GM12878 (cell line): Measurements from ENCODE around the gene CLPTM1. TPM values are rescaled to one million over a fixed set of nuclear protein-coding genes. Genes with fewer than 3 reads are reported as not detected.

Experiments used
- ATAC-seq: fragments of 200-7000 bp; cut with Tn5 transposase; 3 replicates; pipeline ENCODE4 v1.9.1; 2020; ENCODE audit warnings: mild to moderate bottlenecking, moderate library complexity
- BruUV-seq: library from RNA; stranded (reverse); fragments of 400-500 nt; replicated peaks from 2 replicates; lab custom pipeline; 2021; lab: Mats Ljungman, UMichigan
- CTCF ChIA-PET: fragments of 300-600 bp; sonication (Branson Sonifier 250); formaldehyde crosslinking; extraction: SDS; loops from one replicate; lab custom pipeline; 2021; ENCODE audit warnings: inconsistent platforms; lab: Yijun Ruan, JAX
- POLR2A ChIA-PET: fragments of 350-600 bp; formaldehyde crosslinking; extraction: SDS; loops from one replicate; lab custom pipeline; 2021; ENCODE audit warnings: inconsistent platforms; lab: Charles Lee
- RAD21 ChIA-PET: fragments of 300-600 bp; sonication (Branson Sonifier 250); formaldehyde crosslinking; loops from one replicate; lab custom pipeline; 2023; ENCODE audit warnings: antibody characterized with exemption; ENCODE audit not compliant: unreplicated experiment; lab: Charles Lee
- SMC1A ChIA-PET: fragments of 300-600 bp; sonication (Branson Sonifier 250); formaldehyde crosslinking; loops from one replicate; lab custom pipeline; 2023; ENCODE audit not compliant: unreplicated experiment, uncharacterized antibody; lab: Charles Lee
- DNase-seq: peaks from one replicate; pipeline ENCODE4 v3.0.0-alpha.2; 2011; ENCODE audit warnings: low read depth, low spot score
- FAIRE-seq: peaks from 3 replicates; lab custom pipeline; 2011; peaks lifted over from hg19 to GRCh38; lab: Jason Lieb, UNC
- H2AFZ ChIP-seq: 2 replicates; pipeline ENCODE4 v1.6.0; 2011; ENCODE audit warnings: low read depth, low read length, control low read depth; ENCODE audit not compliant: control insufficient read depth
- H3K27ac ChIP-seq: 2 replicates; pipeline ENCODE4 v1.5.1; 2011; ENCODE audit warnings: control low read depth; ENCODE audit not compliant: control insufficient read depth, insufficient read depth
- H3K27me3 ChIP-seq, 2 experiments: replicated peaks in 1 of 2; 2 replicates each; pipeline versions ENCODE4 v1.6.0 to v1.6.1; 2011; ENCODE audit warnings: low read length in 1 of 2; ENCODE audit not compliant: control insufficient read depth in 2 of 2, insufficient read depth in 2 of 2
- H3K36me3 ChIP-seq, 2 experiments: 2 replicates each; pipeline ENCODE4 v1.5.1; 2011; ENCODE audit warnings: low read length in 1 of 2; ENCODE audit not compliant: control insufficient read depth in 2 of 2, insufficient read depth in 2 of 2
- H3K4me1 ChIP-seq: 2 replicates; pipeline ENCODE4 v1.6.1; 2011; ENCODE audit warnings: mild to moderate bottlenecking, low read length, moderate library complexity, mixed read lengths; ENCODE audit not compliant: control insufficient read depth, insufficient read depth
- H3K4me2 ChIP-seq: 2 replicates; pipeline ENCODE4 v1.6.0; 2011; ENCODE audit warnings: control low read depth; ENCODE audit not compliant: control insufficient read depth, insufficient read depth
- H3K4me3 ChIP-seq: fragments of 200-600 bp; sonication (generic); 2 replicates; pipeline ENCODE4 v1.5.1; 2016
- H3K79me2 ChIP-seq: 2 replicates; pipeline ENCODE4 v1.6.0; 2011; ENCODE audit warnings: low read length; ENCODE audit not compliant: control insufficient read depth, insufficient read depth
- H3K9ac ChIP-seq: 2 replicates; pipeline ENCODE4 v1.8.0; 2011; ENCODE audit warnings: low read length, control low read depth, mixed read lengths; ENCODE audit not compliant: control insufficient read depth, insufficient read depth
- H3K9me3 ChIP-seq: replicated peaks from 3 replicates; pipeline ENCODE4 v1.5.1; 2011; ENCODE audit warnings: mild to moderate bottlenecking, low read length; ENCODE audit not compliant: control insufficient read depth, insufficient read depth
- H4K20me1 ChIP-seq: 2 replicates; pipeline ENCODE4 v1.6.0; 2011; ENCODE audit not compliant: control insufficient read depth, insufficient read depth
- HDAC6 ChIP-seq: fragments of 200-600 bp; sonication (generic); IDR thresholded peaks from one replicate; pipeline ENCODE4 v1.8.0; 2017; ENCODE audit warnings: antibody characterized with exemption; ENCODE audit not compliant: unreplicated experiment
- KLF5 ChIP-seq: fragments of 450-650 bp; IDR thresholded peaks from 2 replicates; pipeline ENCODE4 v1.6.1; 2014; ENCODE audit warnings: mild to moderate bottlenecking; ENCODE audit not compliant: partially characterized antibody
- NR2C2 ChIP-seq: IDR thresholded peaks from 2 replicates; pipeline ENCODE4 v1.6.1; 2011; ENCODE audit warnings: borderline replicate concordance, low read depth; ENCODE audit not compliant: control insufficient read depth, insufficient read length
- POLR2AphosphoS5 ChIP-seq: IDR thresholded peaks from 2 replicates; pipeline ENCODE4 v1.6.1; 2011; ENCODE audit warnings: mild to moderate bottlenecking, low read length, inconsistent platforms
- SREBF1 ChIP-seq: IDR thresholded peaks from 2 replicates; pipeline ENCODE4 v1.6.1; 2012; ENCODE audit warnings: mild to moderate bottlenecking, low read length
- STAT1 ChIP-seq: fragments of 450-650 bp; conservative IDR thresholded peaks from 2 replicates; pipeline ENCODE4 v1.6.1; 2014; ENCODE audit warnings: antibody characterized with exemption, mild to moderate bottlenecking
- TAF1 ChIP-seq: IDR thresholded peaks from 2 replicates; pipeline ENCODE4 v1.6.1; 2011; ENCODE audit warnings: mild to moderate bottlenecking, low read depth, low read length, borderline replicate concordance
- TCF3 ChIP-seq: IDR thresholded peaks from 2 replicates; pipeline ENCODE4 v1.6.1; 2012; ENCODE audit warnings: low read depth, mild to moderate bottlenecking, low read length, borderline replicate concordance; ENCODE audit not compliant: insufficient read depth
- ZNF274 ChIP-seq: IDR thresholded peaks from one replicate; pipeline ENCODE4 v1.8.0; 2011; ENCODE audit not compliant: insufficient read length, insufficient read depth
- WGBS: methylation state at CpG from one replicate; pipeline ENCODE4 v1.1.6; 2016; ENCODE audit warnings: low lambda C conversion rate; ENCODE audit not compliant: insufficient replicate concordance, insufficient coverage; ENCODE audit errors: missing lambda C conversion rate; 5-methylcytosine and 5-hydroxymethylcytosine counted together
- in situ Hi-C: fragments of 300-500 bp; cut with MboI; formaldehyde crosslinking; loops from 9 replicates; pipeline ENCODE4 v1.14.3; 2018; ENCODE audit warnings: mixed read lengths
- intact Hi-C: fragments of 100-400 bp; cut with micrococcal nuclease; formaldehyde crosslinking; loops from one replicate; pipeline ENCODE4 v1.14.2; 2022; ENCODE audit not compliant: unreplicated experiment
- polyA plus RNA-seq, 11 experiments: library from polyadenylated mRNA; depleted of rRNA in 4 of 11; unstranded in 6 of 11; stranded (reverse) in 5 of 11; fragments of >200 nt; fragmentation: Nextera tagmentation in 4 of 11; fragmentation: Illumina TruSeq in 1 of 11; extraction: Ambion mirVana in 4 of 11; extraction: Trizol in 1 of 11; gene quantifications; 1 replicate in 1 of 11; 2 replicates in 10 of 11; pipeline versions ENCODE4 v1.2.1 to v1.2.3, GENCODE V29; 2011 to 2016; ENCODE audit warnings: inconsistent platforms in 2 of 11, missing spikeins in 2 of 11, low read depth in 1 of 11
- total RNA-seq, 4 experiments: library from RNA; depleted of rRNA in 3 of 4; stranded (reverse); fragments of >200 nt in 3 of 4; fragmentation: Illumina TruSeq in 1 of 4; extraction: Trizol in 1 of 4; gene quantifications; 2 replicates each; pipeline versions ENCODE4 v1.2.1 to v1.2.3, GENCODE V29; 2013 to 2021
- TF ChIP-seq, protein P1 (sequence below): fragments of 450-650 bp; IDR thresholded peaks from 2 replicates; pipeline ENCODE4 v1.6.1; 2014; ENCODE audit warnings: mild to moderate bottlenecking

CLPTM1 gene
- total and polyA plus RNA-seq, 10 of the 15 experiments (the other 5 are each of a cell fraction or from before 2014, with no cell fraction given), result 0.42 to 72.6 (median 35.2) TPM

- CTCF ChIA-PET, result no interaction called here
- ATAC-seq, result no peak
- Histone ChIP-seq H3K9ac (no peak overlapping the region), H2AFZ (no peak overlapping the region), H3K9me3 (no peaks in the 10 kb centered on the region), H3K79me2 (no peaks in the 10 kb centered on the region; the same call in none of the 2 replicates), H4K20me1 (no peaks in the 10 kb centered on the region), H3K4me3 (no peak overlapping the region), H3K27me3 (no peaks in the 10 kb centered on the region), H3K4me2 (no peak overlapping the region), H3K27ac (no peak overlapping the region), H3K4me1 (no peaks in the 10 kb centered on the region), H3K36me3 (peaks cover 9 to 16% of the 10 kb centered on the region in 2 experiments)
- SMC1A ChIA-PET, result no interaction called here
- FAIRE-seq, result no peak
- BruUV-seq, result TSS peak; percentile 63
- RAD21 ChIA-PET, result no interaction called here
- in situ Hi-C loops, result no loop called here
- POLR2A ChIA-PET, result no interaction called here
- 91% methylated on average over 4 of the region's 4 CpGs for WGBS
- no peak for DNase-seq
- intact Hi-C loops, result no loop called here
- no peak for TF ChIP-seq NR2C2
- TF ChIP-seq POLR2AphosphoS5, result no peak
- no peak for TF ChIP-seq STAT1
- no peak for TF ChIP-seq TCF3
- TF ChIP-seq SREBF1, result no peak
- TF ChIP-seq KLF5, result no peak
- TF ChIP-seq, protein P1, sequence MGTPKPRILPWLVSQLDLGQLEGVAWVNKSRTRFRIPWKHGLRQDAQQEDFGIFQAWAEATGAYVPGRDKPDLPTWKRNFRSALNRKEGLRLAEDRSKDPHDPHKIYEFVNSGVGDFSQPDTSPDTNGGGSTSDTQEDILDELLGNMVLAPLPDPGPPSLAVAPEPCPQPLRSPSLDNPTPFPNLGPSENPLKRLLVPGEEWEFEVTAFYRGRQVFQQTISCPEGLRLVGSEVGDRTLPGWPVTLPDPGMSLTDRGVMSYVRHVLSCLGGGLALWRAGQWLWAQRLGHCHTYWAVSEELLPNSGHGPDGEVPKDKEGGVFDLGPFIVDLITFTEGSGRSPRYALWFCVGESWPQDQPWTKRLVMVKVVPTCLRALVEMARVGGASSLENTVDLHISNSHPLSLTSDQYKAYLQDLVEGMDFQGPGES, result no peak
- no peak for TF ChIP-seq ZNF274
- TF ChIP-seq TAF1, result no peak
- TF ChIP-seq HDAC6, result no peak
Measured at GRCh38 chr19:44968670-44969069, 13.5 kb downstream of the CLPTM1 start.
